PC-3 (cell line): Measurements from ENCODE around the gene NUDT10. TPM values are rescaled to one million over a fixed set of nuclear protein-coding genes. Genes with fewer than 3 reads are reported as not detected.
A peak's percentile ranks its signal among the peaks of the same experiment; 100 is the strongest.

Experiments used
- ATAC-seq: fragments of 200-7000 bp; cut with Tn5 transposase; 2 replicates; pipeline ENCODE4 v1.9.1; 2020; ENCODE audit warnings: mild to moderate bottlenecking, moderate library complexity
- BruUV-seq: library from RNA; stranded (reverse); fragments of 400-500 nt; replicated peaks from 2 replicates; lab custom pipeline; 2021; lab: Mats Ljungman, UMichigan
- CTCF ChIA-PET: fragments of 300-600 bp; sonication (Branson Sonifier 250); formaldehyde crosslinking; loops from one replicate; lab custom pipeline; 2022; ENCODE audit warnings: antibody characterized with exemption; lab: Charles Lee
- POLR2A ChIA-PET: fragments of 300-600 bp; sonication (Branson Sonifier 250); formaldehyde crosslinking; loops from one replicate; lab custom pipeline; 2022; ENCODE audit warnings: antibody characterized with exemption; ENCODE audit not compliant: unreplicated experiment; lab: Charles Lee
- DNase-seq: peaks from one replicate; pipeline ENCODE4 v3.0.0-alpha.2; 2015
- H2AFZ ChIP-seq: fragments of 300-600 bp; sonication (generic); 2 replicates; pipeline ENCODE4 v1.6.0; 2016; ENCODE audit warnings: antibody characterized with exemption, low read length
- H3F3A ChIP-seq: fragments of 300-600 bp; sonication (generic); one replicate; pipeline ENCODE4 v1.6.0; 2017; ENCODE audit warnings: antibody characterized with exemption, low read length, control low read depth, mild to moderate bottlenecking; ENCODE audit not compliant: unreplicated experiment
- H3K27ac ChIP-seq: fragments of 300-600 bp; sonication (generic); 2 replicates; pipeline ENCODE4 v1.5.1; 2016; ENCODE audit warnings: mild to moderate bottlenecking, low read length
- H3K27me3 ChIP-seq: fragments of 300-600 bp; sonication (generic); 2 replicates; pipeline ENCODE4 v1.6.1; 2016; ENCODE audit warnings: low read length, mixed read lengths
- H3K36me3 ChIP-seq: fragments of 300-600 bp; sonication (generic); 2 replicates; pipeline ENCODE4 v1.6.1; 2016; ENCODE audit warnings: low read depth, mixed run types, low read length, mixed read lengths
- H3K4me1 ChIP-seq: fragments of 300-600 bp; sonication (generic); 2 replicates; pipeline ENCODE4 v1.5.1; 2016; ENCODE audit warnings: low read length; ENCODE audit not compliant: insufficient read depth
- H3K4me2 ChIP-seq: fragments of 300-600 bp; sonication (generic); 2 replicates; pipeline ENCODE4 v1.6.0; 2016; ENCODE audit warnings: low read length
- H3K4me3 ChIP-seq: fragments of 300-600 bp; sonication (generic); 2 replicates; pipeline ENCODE4 v1.5.1; 2016; ENCODE audit warnings: mild to moderate bottlenecking, low read length, mixed read lengths
- H3K79me2 ChIP-seq: fragments of 300-600 bp; sonication (generic); 2 replicates; pipeline ENCODE4 v1.6.1; 2017; ENCODE audit warnings: low read length, mixed read lengths
- H3K9ac ChIP-seq: fragments of 300-600 bp; sonication (generic); 2 replicates; pipeline ENCODE4 v1.6.0; 2016; ENCODE audit warnings: mild to moderate bottlenecking, low read length
- H3K9me2 ChIP-seq: fragments of 300-600 bp; sonication (generic); replicated peaks from 2 replicates; pipeline ENCODE4 v1.6.1; 2016; ENCODE audit warnings: mixed run types, low read length, mixed read lengths
- H3K9me3 ChIP-seq: fragments of 300-600 bp; sonication (generic); 2 replicates; pipeline ENCODE4 v1.6.1; 2016; ENCODE audit warnings: low read length, mixed read lengths
- H4K20me1 ChIP-seq: fragments of 300-600 bp; sonication (generic); 2 replicates; pipeline ENCODE4 v1.6.1; 2016; ENCODE audit warnings: low read length, mixed read lengths
- CTCF ChIP-seq: fragments of 300-600 bp; sonication (generic); conservative IDR thresholded peaks from 2 replicates; pipeline ENCODE4 v1.5.1; 2017; ENCODE audit warnings: antibody characterized with exemption, low read depth, mild to moderate bottlenecking, low read length
- EZH2 ChIP-seq: fragments of 300-600 bp; sonication (generic); IDR thresholded peaks from one replicate; pipeline ENCODE4 v1.6.1; 2017; ENCODE audit warnings: antibody characterized with exemption, mild to moderate bottlenecking, low read length; ENCODE audit not compliant: unreplicated experiment
- EZH2phosphoT487 ChIP-seq: fragments of 300-600 bp; sonication (generic); IDR thresholded peaks from 2 replicates; pipeline ENCODE4 v1.6.1; 2018; ENCODE audit warnings: mild to moderate bottlenecking, antibody characterized with exemption, low read length, borderline replicate concordance
- intact Hi-C: fragments of 100-400 bp; cut with micrococcal nuclease; formaldehyde crosslinking; loops from 2 replicates; pipeline ENCODE4 v1.9.0; 2023
- total RNA-seq: library from RNA; depleted of rRNA; stranded (reverse); fragments of >200 nt; gene quantifications from 2 replicates; pipeline ENCODE4 v1.2.3, GENCODE V29; 2014; rRNA removed

The NUDT10 gene
- total RNA-seq, 1 experiment from 2014 or later, result 0.22 TPM

DNA sequence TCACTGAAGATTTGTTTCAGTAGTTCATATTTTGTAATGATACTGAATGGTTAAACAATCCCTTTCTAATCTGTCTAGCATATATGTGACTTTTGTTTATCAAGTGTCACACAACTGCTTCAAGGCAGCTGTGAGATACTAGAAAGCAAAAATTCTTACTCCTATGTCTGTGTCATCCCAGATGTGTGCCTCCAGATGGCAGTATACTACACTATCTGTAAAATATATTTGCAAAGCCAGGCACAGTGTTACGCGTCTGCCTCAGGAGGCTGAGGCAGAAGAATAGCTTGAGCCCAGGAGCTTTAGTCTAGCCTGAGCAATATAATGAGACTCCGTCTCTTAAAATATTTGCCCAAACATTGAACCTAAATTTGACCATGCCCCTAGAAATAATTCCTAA is 4.0 kb downstream of the NUDT10 start:
- H2AFZ ChIP-seq, result no peak overlapping the region
- peaks cover 13% of the 10 kb centered on the region for H3K27me3 ChIP-seq
- H3F3A ChIP-seq, result no peaks in the 10 kb centered on the region
- H3K4me3 ChIP-seq, result no peak overlapping the region
- no peaks in the 10 kb centered on the region for H4K20me1 ChIP-seq
- no peak overlapping the region for H3K27ac ChIP-seq
- ChIA-PET POLR2A (no interaction called here), CTCF (interaction anchor here (0.6 to 1.5 kb wide), 2 partner anchors 82 to 84 kb away, joined by 3 to 9 read pairs; no protein-coding TSS in a partner anchor)
- H3K79me2 ChIP-seq, result no peaks in the 10 kb centered on the region
- no peaks in the 10 kb centered on the region for H3K36me3 ChIP-seq
- BruUV-seq, result no TSS peak
- H3K9me2 ChIP-seq, result no peaks in the 10 kb centered on the region
- H3K4me1 ChIP-seq, result no peaks in the 10 kb centered on the region
- peak; percentile 47 for DNase-seq
- H3K9me3 ChIP-seq, result no peaks in the 10 kb centered on the region
- peak; percentile 64 for ATAC-seq
- intact Hi-C loops, result loop anchor here (2.0 kb wide), 1 partner anchor 84 kb away; no protein-coding TSS in a partner anchor
- H3K9ac ChIP-seq, result no peak overlapping the region
- no peak overlapping the region for H3K4me2 ChIP-seq
- TF ChIP-seq CTCF (peak; percentile 60), EZH2phosphoT487 (no peak)

GRCh38 chrX:51361251-51361650 is 28.6 kb downstream of the NUDT10 start:
- intact Hi-C loops, result no loop called here
- CTCF ChIA-PET, result no interaction called here
- Histone ChIP-seq H3K36me3 (no peaks in the 10 kb centered on the region), H4K20me1 (no peaks in the 10 kb centered on the region), H3K27me3 (no peaks in the 10 kb centered on the region), H3K9ac (no peak overlapping the region), H3K4me1 (no peaks in the 10 kb centered on the region), H3K79me2 (no peaks in the 10 kb centered on the region), H3K4me3 (no peak overlapping the region), H3K27ac (no peak overlapping the region), H3K9me2 (no peaks in the 10 kb centered on the region), H2AFZ (no peak overlapping the region), H3F3A (no peaks in the 10 kb centered on the region), H3K9me3 (no peaks in the 10 kb centered on the region), H3K4me2 (no peak overlapping the region)
- ATAC-seq (no peak), DNase-seq (no peak)
- TF ChIP-seq EZH2phosphoT487, result no peak
- TF ChIP-seq CTCF, result no peak
- TF ChIP-seq EZH2, result no peak
- no TSS peak for BruUV-seq
- POLR2A ChIA-PET, result no interaction called here

GRCh38 chrX:51376672-51377071 is 44.0 kb downstream of the NUDT10 start:
- Histone ChIP-seq H3K9me2 (no peaks in the 10 kb centered on the region), H3K36me3 (no peaks in the 10 kb centered on the region), H3K27ac (no peak overlapping the region), H4K20me1 (no peaks in the 10 kb centered on the region), H3K9ac (no peak overlapping the region), H3K4me1 (no peaks in the 10 kb centered on the region), H3K4me2 (no peak overlapping the region), H3K4me3 (no peak overlapping the region), H3K9me3 (no peaks in the 10 kb centered on the region), H2AFZ (no peak overlapping the region), H3F3A (no peaks in the 10 kb centered on the region), H3K27me3 (no peaks in the 10 kb centered on the region), H3K79me2 (no peaks in the 10 kb centered on the region)
- ATAC-seq (no peak), DNase-seq (no peak)
- intact Hi-C loops, result no loop called here
- ChIA-PET CTCF (no interaction called here), POLR2A (no interaction called here)
- TF ChIP-seq EZH2phosphoT487 (no peak), EZH2 (no peak), CTCF (no peak)
- no TSS peak for BruUV-seq

Other genes starting within 250 kb of the NUDT10 start
- 2.4 and 2.8 TPM in 2 replicates for gene NUDT11, start 163.8 kb downstream of the NUDT10 start, total RNA-seq